ENCODE measurements around the gene MS4A14.
"Not testable (repeated sequence)": the region's sequence is repeated elsewhere in the genome, so short reads cannot be mapped to it uniquely, and the experiment has no call there.

The MS4A14 gene

DNA sequence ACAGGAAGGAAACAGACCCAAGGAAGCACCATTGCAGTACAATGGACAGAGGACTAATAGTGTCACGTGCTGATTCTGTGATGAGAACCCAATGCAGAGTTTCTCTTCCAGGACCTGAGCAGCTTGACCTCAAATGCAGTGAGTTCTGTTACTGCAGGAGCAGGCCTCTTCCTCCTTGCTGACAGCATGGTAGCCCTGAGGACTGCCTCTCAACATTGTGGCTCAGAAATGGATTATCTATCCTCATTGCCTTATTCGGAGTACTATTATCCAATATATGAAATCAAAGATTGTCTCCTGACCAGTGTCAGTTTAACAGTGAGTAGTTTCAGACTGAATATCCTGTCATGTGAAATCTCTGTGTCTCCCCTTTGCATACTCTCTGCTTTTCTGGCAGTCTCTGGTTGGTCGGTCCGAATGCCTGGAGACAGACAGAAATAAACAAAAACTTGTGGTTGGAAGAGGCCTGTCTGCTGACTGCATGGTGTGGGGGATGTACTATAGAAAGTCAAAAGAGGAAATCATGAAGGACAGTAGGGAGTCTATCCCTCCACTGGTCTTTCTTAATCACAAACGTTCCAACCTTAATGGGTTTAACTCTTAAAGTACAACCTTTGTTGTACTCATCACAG is 6.9 kb upstream of the MS4A14 start:
- FAIRE-seq, result no peak

DNA sequence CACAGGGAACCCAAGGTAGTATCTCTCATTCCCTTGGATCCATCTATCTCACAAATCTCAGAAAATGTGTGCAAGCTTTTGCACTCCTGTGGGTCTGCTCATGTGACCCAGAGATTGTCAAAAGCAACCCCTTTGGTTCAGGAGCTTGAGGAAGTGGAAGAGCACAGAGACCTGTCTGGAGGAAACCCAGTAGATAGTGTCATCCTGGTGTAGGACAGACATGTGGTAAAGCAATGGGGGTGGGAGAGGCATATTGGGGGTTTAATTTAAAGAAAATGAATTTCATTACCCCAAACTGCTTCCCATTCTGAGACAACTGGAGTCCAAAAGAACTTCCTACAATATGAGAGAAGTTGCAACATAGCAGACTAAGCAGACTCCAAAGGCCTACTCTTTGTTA is 5.8 kb upstream of the MS4A14 start:
- FAIRE-seq, result no peak

DNA sequence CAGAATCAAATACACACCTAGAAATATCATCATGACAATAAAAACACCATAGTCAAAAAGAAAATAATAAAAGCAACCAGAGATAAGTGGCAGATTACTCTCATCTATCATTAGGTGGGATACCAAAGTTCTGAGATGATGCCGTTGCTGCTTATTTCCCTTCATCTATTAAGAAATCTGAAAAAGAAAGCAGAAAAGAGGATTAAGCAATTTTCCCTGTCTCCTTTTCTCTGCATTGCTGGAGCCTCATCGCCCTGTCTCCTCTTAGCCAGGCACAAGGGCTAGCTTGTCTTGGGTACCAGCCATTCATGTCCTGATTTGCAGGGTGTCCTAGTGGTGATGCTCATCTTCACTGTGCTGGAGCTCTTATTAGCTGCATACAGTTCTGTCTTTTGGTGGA is 3.9 kb upstream of the MS4A14 start:
- FAIRE-seq, result no peak

DNA sequence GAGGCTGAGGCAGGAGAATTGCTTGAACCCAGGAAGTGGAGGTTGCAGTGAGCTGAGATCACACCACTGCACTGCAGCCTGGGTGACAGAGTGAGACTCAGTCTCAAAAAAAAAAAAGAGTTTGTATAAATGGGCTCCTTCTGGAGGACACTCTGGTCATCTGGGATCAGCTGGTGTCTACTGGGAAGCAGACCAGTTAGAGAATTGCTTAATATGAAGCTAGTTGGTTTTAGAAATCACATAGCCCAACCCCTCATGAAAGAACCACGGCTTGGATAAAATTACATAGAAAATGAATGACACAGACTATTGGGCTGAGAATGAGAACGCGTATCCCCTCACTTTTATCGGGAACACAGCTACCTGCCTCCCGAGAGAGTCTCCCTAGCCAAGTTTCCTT is 3.2 kb upstream of the MS4A14 start:
- no peak for FAIRE-seq

DNA sequence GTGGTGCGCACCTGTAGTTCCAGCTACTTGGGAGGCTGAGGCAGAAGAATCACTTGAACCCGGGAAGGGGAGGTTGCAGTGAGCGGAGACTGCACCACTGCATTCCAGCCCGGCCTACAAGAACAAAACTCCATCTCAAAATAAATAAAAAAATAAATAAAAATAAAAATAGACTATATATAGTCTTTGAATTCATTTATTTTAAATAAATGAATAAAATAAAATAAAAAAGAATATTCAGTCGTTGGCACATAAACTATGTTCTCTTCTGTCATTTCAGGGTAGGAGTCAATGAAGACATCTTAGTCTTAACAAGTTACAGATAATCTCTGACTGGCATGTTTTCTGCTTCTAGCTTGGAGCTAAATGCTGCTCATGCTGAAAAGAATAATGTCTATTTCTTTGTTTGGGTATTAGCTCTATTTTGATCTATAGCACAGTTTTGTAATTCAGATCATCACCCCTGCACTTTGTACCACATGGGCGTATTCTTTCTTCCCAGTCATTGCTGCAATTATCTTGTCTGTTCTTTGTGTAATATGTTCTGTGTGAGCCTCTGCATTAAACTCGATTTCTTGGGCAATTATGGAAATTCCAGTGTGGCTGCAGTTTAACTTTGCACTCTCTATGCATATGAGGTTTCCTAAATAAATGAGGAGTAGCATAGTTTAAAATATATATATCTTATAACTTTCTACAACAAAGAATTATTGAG is 1.4 kb upstream of the MS4A14 start:
- no peak for FAIRE-seq

DNA sequence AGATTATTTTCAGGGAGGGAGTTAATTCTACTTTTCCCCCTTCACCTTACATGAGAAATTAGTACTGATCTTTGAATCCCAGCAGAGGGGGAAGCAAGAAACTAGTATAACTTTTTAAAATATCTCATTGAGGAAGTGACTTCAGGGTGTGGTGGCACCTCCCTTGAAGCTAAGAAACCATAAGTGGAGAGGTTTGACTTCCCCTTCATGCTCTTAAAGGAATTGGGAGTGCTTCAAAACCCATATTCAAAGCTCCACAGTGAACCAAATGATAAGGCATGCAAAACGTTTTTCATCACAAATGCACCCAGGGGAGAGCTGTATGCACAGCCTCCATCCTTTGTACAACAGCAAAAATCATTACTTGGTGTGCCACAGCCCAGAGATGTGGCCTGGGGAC is 540 bp downstream of the MS4A14 start:
- no peak for FAIRE-seq

DNA sequence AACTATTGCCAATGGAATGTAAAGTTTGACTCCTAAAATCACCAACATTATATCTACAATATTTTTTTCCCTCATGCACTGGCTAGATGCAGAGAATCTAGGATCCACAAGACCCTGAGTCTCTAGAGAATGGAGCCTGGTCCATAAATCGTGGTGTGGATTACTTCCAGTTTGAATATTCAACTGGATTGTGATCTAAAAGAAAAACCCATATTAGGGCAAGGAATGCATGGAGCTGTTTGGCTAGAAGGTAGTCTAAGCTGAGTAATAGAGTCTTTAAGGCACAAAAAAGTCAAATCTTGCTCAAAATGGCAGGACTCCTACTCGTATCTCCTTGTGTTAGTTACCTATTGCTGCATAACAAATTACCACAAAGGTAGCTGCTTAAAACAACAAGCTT is 23.8 kb downstream of the MS4A14 start:
- FAIRE-seq, result no peak

DNA sequence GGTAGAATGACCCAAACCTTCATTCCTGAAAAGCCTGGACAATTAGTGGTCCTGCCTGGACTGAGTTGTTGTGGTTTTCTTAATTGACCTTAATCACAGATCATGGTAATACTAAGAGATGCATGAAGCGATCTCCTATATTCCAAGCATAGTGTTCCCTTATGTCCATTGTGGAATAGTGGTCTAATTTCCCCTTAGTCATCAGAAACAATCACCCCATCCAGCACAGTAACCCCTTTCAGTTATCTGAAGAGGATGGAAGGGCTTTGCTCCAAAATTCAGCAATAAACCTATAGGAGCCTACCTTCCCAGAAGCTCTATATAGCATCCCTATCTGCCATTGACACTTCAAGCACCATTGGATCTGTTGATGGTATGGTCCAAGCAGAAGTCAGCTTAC is 26.4 kb downstream of the MS4A14 start:
- FAIRE-seq, result no peak

DNA sequence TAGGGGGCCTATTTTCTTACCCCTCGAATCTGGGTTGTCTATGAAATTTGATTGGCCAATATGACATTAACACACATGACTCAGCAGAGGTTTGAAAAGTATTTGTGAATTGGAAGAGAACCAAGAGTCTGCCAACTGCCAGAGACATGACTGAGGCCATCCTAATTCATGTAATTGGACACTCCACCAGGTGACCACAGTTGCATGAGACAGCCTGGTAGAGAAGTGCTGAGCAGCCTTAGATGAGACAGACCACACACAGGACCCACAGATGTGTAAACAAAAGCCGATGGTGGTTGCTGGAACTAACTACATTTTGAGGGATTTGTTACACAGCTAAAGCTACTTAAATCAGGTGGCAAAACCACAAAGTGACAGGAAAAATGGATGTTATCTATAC is 32.3 kb downstream of the MS4A14 start:
- no peak for FAIRE-seq

DNA sequence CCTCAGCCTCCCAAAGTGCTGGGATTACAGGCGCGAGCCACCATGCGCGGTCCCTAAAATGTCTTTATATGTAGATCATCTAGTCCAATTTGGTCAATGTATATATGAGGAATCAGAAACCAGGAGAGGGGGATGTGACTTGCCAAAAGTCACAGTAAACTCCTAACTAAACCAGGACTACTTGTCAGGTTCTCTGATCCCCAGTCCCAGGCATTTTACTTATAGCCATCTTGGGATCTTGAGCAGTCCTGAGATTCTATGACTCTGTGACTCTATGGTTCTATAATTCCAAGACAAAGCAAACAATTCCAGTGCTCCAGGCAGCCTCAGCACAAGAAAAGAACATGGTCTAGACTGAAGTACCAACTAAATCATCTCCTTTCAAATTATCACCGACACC is 33.0 kb downstream of the MS4A14 start, which contains the start of gene MS4A5:
Gene MS4A5, plus strand, starts transcription at position 301 of the 400 bp plus-strand sequence. CDS start 103 bp downstream, outside the sequence.
- no peak for FAIRE-seq

DNA sequence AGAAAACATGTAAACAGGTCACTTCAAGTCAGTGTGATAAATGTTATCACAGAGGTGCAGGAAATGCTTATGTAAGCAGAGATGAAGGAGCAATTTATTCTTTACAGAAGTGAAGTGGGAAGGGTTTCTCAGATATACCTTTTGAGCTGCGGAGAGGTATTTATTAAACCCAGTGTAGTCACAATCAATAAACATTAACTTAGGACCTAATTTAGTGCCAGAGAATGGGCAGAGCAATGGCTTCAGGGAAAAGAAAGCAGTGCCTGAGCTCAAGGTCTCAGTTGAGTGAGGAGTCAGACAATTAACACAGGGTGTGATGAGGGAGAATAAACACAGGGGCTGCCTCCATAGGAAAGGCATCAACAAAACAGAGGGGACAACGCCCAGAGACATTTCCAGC is 35.0 kb downstream of the MS4A14 start:
- no peak for FAIRE-seq

DNA sequence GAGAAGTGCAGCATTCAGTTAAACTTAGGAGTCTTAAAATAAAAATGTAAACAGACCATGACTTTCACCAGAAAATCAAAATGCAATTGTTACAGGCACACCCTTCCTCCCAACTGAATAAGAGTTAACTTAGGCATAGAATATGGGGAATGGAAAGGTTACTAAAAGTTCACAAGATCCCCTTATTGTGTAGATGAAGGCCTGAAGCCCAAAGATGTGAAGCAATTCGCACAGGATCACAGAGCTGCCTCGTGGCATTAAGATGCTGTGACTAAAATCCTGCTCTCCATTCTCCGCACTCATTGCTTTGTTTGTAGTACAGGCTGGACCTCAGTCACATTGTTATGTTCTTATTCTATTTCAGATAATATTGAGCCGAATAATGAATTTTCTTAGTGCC is 37.1 kb downstream of the MS4A14 start:
- FAIRE-seq, result no peak

DNA sequence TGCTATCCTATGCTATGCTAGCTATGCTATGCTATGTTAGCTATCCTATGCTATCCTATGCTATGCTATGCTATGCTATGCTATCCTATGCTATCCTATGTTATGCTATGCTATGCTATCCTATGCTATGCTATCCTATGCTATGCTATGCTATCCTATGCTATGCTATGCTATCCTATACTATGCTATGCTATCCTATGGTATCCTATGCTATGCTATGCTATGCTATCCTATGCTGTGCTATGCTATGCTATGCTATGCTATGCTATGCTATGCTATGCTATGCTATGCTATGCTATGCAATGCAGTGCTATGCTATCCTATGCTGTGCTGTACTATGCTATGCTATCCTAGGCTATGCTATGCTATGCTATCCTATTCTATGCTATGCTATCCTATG is 50.8 kb downstream of the MS4A14 start:
- no peak for FAIRE-seq

DNA sequence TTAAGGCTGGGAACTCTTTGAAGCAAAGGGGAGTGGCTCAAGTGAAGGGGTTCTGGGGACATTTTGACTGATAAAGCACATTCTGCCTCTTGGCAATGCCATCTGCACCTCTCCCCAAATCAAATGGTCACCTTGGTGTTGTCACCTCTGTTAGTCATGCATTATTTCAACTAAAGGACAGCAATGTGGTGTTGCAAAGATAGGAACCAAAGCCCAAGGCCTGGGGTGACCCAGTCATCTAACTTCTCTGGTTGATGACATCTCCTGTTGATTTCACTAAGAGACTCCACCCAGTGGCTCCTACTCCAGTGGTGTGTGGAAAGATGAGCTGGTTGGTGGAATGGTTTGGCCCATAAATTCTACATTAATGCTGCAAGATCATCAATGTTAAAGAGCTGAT is 51.6 kb downstream of the MS4A14 start:
- FAIRE-seq, result no peak

DNA sequence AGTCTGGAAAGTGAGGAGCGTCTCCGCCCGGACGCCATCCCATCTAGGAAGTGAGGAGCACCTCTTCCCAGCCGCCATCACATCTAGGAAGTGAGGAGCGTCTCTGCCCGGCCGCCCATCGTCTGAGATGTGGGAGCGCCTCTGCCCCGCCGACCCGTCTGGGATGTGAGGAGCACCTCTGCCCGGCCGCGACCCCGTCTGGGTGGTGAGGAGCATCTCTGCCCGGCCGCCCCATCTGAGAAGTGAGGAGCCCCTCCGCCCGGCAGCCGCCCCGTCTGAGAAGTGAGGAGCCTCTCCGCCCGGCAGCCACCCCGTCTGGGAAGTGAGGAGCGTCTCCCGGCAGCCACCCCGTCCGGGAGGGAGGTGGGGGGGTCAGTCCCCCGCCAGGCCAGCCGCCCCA is 54.9 kb downstream of the MS4A14 start:
- not testable (repeated sequence) for FAIRE-seq

DNA sequence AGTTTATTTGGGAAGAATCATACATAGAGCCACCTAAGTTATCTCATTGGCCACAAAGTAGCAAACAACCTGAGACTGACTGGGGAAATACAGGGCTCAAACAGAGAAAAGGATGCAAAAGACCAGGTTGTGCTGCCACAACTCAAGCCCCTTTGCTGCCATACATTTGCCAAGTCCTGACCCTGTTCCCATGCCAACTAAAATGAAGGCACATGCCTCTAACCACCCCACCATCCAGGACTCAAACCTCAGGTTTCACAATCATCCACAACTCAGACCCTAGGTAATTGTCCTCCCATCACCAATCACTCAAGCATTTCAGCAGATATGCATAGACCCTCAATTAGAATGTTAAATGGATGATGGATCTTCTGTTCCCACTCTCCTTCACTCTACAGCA is 58.0 kb downstream of the MS4A14 start:
- FAIRE-seq, result no peak

DNA sequence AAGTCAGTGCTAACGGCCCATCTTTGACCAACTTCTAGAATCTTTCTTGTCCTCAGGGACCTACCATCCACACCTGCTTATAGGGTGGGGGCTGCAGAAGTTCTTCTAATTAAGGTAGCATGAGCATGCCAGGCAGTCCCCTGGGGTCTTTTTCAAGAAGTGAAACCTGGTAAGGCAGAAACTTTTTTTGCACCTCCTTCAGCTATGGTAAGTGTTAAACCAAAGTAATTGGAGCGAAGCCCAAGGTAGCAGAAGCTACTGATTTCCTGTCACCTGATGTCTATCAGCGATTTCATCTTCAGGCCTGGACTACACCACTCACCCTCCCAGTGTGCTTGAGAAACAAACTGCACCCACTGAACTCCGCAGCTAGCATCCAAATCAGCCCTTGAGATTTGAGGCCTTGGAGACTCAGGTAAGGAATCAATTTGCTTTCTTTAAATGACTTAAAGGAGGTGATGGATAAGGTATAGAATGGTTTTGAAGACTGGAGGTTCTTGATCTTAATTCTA is 59.3 kb downstream of the MS4A14 start, which contains the start of gene MS4A1:
Gene MS4A1, plus strand, starts transcription at position 317 of the 512 bp plus-strand sequence. CDS start 6,528 bp downstream, outside the sequence.
- FAIRE-seq, result no peak

DNA sequence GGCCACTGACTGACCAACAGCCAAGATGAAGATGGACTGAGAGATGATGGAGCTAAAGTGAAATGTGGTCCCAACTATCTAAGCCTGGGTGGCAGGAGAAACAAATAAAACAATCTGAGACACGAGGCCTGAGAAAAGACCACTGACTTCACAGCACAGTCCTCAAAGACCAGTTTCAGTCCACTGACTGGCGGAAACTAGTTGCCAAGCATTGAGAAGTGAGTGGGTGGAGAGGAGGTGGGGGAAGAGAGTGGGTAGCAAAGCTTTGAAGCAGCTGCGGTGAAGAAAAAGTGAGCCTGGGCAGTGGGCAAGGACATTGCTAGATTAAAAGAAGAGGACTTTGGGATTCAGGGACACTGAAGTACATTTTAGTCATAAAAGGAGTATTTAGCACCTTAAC is 61.3 kb downstream of the MS4A14 start:
- FAIRE-seq, result no peak

DNA sequence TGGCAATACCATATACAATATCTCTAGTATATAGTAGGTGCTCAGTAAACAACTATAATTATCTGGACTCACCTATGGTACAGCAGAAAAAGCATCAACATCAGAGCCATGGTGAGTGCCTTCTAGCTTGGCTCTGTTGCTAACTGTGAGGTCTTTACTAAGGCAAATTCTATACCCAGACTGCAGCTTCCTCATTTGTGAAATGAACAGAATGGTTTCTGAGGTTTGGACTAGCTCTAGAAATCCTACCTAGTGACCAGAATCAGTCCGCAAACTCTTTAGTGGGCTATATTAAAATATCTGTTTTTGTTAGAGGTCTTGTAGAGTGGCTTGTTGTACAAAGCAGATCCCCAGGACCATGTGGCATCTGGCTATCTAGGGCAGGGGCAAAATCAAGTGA is 63.1 kb downstream of the MS4A14 start:
- FAIRE-seq, result no peak

Measured in G401.6 (cell line).